Activated CD4-positive, alpha-beta T cell treated with anti-CD3 and anti-CD28 coated beads, Interleukin-2, Interleukin-4, amounts not matched to agents 100 ng/mL and 50 ng/mL, durations not matched to agents 16 hours and 8 hours (primary cell): ENCODE measurements around the gene POU5F2.

Experiments used
- DNase-seq: peaks from one replicate; pipeline ENCODE4 v3.0.0-alpha.2; 2020; ENCODE audit warnings: low spot score

Gene POU5F2

GRCh38 chr5:93715761-93716160, 25.6 kb downstream of the POU5F2 start:
- no peak for DNase-seq

GRCh38 chr5:93715327-93715726, 26.1 kb downstream of the POU5F2 start:
- DNase-seq, result no peak

GRCh38 chr5:93708442-93708841, 33.0 kb downstream of the POU5F2 start:
- DNase-seq, result no peak

GRCh38 chr5:93705896-93706295, 35.5 kb downstream of the POU5F2 start:
- no peak for DNase-seq

GRCh38 chr5:93704996-93705395, 36.4 kb downstream of the POU5F2 start:
- DNase-seq, result no peak

- DNase-seq, result no peak
Measured at GRCh38 chr5:93691997-93692396, 49.4 kb downstream of the POU5F2 start.
